Neutrophil (primary cell): ENCODE results near the gene LALBA.
"Not testable (repeated sequence)": the region's sequence is repeated elsewhere in the genome, so short reads cannot be mapped to it uniquely, and the experiment has no call there.

Experiments
- H3K27ac ChIP-seq: fragments of 200-600 bp; sonication (generic); 2 replicates; pipeline ENCODE4 v1.5.1; 2016; ENCODE audit warnings: mild to moderate bottlenecking, moderate library complexity
- H3K27me3 ChIP-seq: fragments of 200-600 bp; sonication (generic); 2 replicates; pipeline ENCODE4 v1.6.0; 2016; ENCODE audit warnings: mild to moderate bottlenecking
- H3K36me3 ChIP-seq: fragments of 200-600 bp; sonication (generic); 2 replicates; pipeline ENCODE4 v1.5.1; 2017
- H3K4me1 ChIP-seq, 2 experiments: fragments of 200-600 bp in 1 of 2; sonication (generic) in 1 of 2; 1 replicate in 1 of 2; 2 replicates in 1 of 2; pipeline versions ENCODE4 v1.5.1 to v1.6.1; 2013 to 2016; ENCODE audit warnings: low read depth in 1 of 2, low read length in 1 of 2, mild to moderate bottlenecking in 1 of 2, moderate library complexity in 1 of 2; ENCODE audit not compliant: control insufficient read depth in 1 of 2, insufficient read depth in 1 of 2
- H3K4me3 ChIP-seq, 2 experiments: fragments of 200-600 bp in 1 of 2; sonication (generic) in 1 of 2; 1 replicate in 1 of 2; 2 replicates in 1 of 2; pipeline ENCODE4 v1.5.1; 2013 to 2016; ENCODE audit warnings: low read depth in 1 of 2, low read length in 1 of 2, mild to moderate bottlenecking in 1 of 2, moderate library complexity in 1 of 2
- H3K9me3 ChIP-seq: fragments of 200-600 bp; sonication (generic); 2 replicates; pipeline ENCODE4 v1.5.1; 2016
- TF ChIP-seq, protein P1 (sequence below): fragments of 200-600 bp; sonication (generic); IDR thresholded peaks from 2 replicates; pipeline ENCODE4 v1.5.1; 2016; ENCODE audit warnings: antibody characterized with exemption

The LALBA gene

DNA sequence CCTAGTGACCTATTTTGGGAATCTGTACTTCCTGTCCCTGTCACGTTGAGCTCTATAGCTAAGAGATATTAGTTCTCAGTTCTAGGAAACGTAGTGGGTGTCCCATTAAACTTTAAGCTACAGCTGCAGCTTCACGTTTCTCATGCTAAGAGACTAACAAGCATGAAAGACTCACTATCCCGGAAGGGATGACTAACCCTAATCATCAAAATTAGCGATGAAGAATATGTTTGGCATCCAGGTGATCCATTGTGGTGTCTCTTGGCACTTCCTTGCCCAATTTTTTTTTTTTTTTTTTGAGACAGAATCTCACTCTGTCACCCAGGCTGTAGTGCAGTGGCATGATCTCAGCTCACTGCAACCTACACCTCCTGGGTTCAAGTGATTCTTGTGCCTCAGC is 11.0 kb upstream of the LALBA start:
- H3K36me3 ChIP-seq, result no peaks in the 10 kb centered on the region
- H3K27me3 ChIP-seq, result peaks cover 15% of the 10 kb centered on the region
- no peaks in the 10 kb centered on the region for H3K4me1 ChIP-seq
- no peak overlapping the region for H3K27ac ChIP-seq
- H3K9me3 ChIP-seq, result no peaks in the 10 kb centered on the region
- no peak overlapping the region for H3K4me3 ChIP-seq
- TF ChIP-seq, protein P1, sequence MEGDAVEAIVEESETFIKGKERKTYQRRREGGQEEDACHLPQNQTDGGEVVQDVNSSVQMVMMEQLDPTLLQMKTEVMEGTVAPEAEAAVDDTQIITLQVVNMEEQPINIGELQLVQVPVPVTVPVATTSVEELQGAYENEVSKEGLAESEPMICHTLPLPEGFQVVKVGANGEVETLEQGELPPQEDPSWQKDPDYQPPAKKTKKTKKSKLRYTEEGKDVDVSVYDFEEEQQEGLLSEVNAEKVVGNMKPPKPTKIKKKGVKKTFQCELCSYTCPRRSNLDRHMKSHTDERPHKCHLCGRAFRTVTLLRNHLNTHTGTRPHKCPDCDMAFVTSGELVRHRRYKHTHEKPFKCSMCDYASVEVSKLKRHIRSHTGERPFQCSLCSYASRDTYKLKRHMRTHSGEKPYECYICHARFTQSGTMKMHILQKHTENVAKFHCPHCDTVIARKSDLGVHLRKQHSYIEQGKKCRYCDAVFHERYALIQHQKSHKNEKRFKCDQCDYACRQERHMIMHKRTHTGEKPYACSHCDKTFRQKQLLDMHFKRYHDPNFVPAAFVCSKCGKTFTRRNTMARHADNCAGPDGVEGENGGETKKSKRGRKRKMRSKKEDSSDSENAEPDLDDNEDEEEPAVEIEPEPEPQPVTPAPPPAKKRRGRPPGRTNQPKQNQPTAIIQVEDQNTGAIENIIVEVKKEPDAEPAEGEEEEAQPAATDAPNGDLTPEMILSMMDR, result no peak

DNA sequence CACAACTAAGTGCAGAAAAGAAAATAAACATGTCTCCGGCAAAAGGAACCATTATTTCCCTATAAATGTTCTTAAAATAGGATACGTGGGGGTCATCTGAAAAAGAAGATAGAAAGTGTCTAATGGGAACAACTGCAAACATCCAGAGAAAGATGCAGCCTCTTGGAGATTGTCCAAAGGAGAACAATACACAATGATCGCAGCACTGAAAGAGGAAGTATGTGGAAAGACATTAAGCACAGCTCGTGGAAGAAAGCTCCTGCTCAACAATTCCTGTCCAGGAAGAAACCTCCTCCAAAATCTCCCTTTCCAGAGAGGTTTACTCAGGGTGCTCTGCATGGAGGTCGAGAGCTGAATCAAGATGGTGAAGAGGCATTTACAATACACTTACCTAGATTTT is 2.5 kb upstream of the LALBA start:
- H3K9me3 ChIP-seq, result no peaks in the 10 kb centered on the region
- H3K27ac ChIP-seq, result no peak overlapping the region
- H3K36me3 ChIP-seq, result no peaks in the 10 kb centered on the region
- no peaks in the 10 kb centered on the region for H3K4me1 ChIP-seq
- peaks cover 12% of the 10 kb centered on the region for H3K27me3 ChIP-seq
- H3K4me3 ChIP-seq, result no peak overlapping the region
- TF ChIP-seq, protein P1, result no peak

DNA sequence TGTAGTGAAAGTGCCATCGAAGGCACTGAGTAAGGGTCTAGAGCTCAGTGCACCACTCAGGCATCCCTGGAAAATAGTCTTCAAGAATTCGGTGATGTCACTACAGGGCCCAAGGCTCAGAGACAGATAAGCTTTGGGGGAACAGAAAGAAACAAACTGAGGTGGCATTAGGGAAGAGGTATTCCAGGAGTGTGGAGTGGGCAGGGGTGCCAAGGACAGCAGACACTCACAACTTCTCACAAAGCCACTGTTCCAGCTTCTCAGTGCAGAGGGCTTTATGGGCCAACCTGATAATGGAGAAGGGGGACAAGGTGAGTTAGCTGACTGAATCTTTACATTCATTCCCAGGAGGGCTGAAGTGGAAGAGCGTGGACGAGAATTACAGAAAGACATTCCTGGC is 2.1 kb downstream of the LALBA start:
- Histone ChIP-seq H3K4me1 (no peaks in the 10 kb centered on the region), H3K9me3 (no peaks in the 10 kb centered on the region), H3K36me3 (no peaks in the 10 kb centered on the region), H3K4me3 (no peak overlapping the region), H3K27ac (no peak overlapping the region), H3K27me3 (peaks cover 20% of the 10 kb centered on the region)
- TF ChIP-seq, protein P1, result no peak

DNA sequence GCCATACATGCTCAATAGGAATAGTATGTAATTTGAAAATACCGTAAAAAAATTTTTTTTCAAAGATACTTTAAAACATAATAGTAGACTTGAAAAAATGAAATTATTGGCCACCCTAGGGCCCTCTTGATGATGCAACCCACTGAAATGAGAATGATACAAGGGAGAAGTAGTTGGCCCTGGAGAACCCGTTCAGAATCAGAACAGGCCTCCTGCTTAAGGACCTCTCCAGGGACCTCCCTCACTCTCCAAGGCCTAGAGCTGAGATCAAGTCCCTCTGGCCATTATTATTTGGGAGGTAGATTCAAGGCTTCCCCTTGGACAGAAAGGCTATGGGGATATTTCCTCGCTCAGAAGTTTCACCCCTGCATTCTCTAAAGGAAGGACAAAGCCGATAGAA is 11.9 kb downstream of the LALBA start:
- Histone ChIP-seq H3K9me3 (no peaks in the 10 kb centered on the region), H3K4me3 (no peak overlapping the region), H3K36me3 (no peaks in the 10 kb centered on the region), H3K4me1 (no peaks in the 10 kb centered on the region), H3K27ac (no peak overlapping the region), H3K27me3 (peaks cover 6% of the 10 kb centered on the region)
- TF ChIP-seq, protein P1, result no peak

DNA sequence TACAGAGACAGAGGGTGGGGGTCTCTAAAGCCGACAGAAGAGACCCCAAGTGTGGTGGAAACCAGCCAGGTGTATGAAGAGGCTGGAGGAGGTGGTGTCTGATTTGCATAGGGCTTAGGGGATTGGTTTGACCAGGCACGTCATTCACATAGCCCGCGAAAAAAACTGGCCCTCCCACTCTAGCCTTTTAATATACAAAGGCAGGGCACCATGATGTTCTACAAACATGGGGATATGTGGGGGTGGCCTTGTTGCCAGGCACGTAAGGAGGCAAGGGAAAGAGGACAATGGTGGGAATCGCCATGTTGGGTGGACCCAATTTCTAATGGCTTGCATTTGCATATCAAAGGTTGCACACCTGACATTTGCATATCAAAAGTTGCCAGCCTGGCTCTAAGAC is 13.2 kb downstream of the LALBA start:
- no peaks in the 10 kb centered on the region for H3K36me3 ChIP-seq
- H3K9me3 ChIP-seq, result no peaks in the 10 kb centered on the region
- H3K4me3 ChIP-seq, result no peak overlapping the region
- TF ChIP-seq, protein P1, result no peak
- no peaks in the 10 kb centered on the region for H3K27me3 ChIP-seq
- H3K4me1 ChIP-seq, result no peaks in the 10 kb centered on the region
- no peak overlapping the region for H3K27ac ChIP-seq

DNA sequence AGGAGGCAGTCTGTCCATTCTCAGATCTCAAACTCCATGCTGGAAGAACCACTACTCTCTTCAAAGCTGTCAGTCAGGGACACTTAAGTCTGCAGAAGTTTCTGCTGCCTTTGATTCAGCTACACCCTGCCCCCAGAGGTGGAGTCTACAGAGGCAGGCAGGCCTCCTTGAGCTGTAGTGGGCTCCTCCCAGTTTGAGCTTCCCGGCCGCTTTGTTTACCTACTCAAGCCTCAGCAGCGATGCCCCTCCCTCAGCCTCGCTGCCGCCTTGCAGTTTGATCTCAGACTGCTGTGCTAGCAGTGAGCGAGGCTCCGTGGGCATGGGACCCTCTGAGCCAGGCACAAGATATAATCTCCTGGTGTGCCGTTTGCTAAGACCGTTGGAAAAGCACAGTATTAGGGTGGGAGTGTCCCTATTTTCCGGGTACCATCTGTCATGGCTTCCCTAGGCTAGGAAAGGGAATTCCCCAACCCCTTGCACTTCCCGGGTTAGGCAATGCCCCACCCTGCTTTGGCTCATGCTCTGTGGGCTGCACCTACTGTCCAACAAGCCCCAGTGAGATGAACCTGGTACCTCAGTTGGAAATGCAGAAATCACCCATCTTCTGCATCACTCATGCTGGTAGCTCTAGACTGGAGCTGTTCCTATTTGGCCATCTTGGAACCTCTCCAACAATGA is 16.0 kb downstream of the LALBA start:
- not testable (repeated sequence) for H3K36me3 ChIP-seq, H3K4me1 ChIP-seq, H3K27me3 ChIP-seq, H3K9me3 ChIP-seq, H3K27ac ChIP-seq, H3K4me3 ChIP-seq

DNA sequence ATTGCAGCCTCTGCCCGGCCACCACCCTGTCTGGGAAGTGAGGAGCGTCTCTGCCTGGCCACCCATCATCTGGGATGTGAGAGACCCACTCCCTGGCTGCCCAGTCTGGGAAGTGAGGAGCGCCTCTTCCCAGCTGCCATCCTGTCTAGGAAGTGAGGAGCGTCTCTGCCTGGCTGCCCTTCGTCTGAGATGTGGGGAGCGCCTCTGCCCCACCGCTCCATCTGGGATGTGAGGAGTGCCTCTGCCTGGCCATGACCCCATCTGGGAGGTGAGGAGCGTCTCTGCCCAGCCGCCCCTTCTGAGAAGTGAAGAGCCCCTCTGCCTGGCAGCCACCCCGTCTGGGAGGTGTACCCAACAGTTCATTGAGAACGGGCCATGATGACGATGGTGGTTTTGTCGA is 18.2 kb downstream of the LALBA start:
- H3K36me3 ChIP-seq, H3K4me1 ChIP-seq, H3K27ac ChIP-seq, H3K4me3 ChIP-seq, H3K9me3 ChIP-seq, H3K27me3 ChIP-seq: not testable (repeated sequence)

DNA sequence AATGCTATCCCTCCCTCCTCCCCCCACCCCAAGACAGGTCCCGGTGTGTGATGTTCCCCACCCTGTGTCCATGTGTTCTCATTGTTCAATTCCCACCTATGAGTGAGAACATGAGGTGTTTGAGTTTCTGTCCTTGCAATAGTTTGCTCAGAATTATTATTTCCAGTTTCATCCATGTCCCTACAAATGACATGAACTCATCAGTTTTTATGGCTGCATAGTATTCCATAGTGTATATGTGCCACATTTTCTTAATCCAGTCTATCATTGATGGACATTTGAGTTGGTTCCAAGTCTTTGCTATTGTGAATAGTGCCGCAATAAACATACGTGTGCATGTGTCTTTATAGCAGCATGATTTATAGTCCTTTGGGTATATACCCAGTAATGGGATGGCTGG is 22.8 kb downstream of the LALBA start:
- H3K36me3 ChIP-seq, H3K9me3 ChIP-seq, H3K27ac ChIP-seq, H3K4me1 ChIP-seq, H3K4me3 ChIP-seq: not testable (repeated sequence)
- peaks cover 18% of the 10 kb centered on the region for H3K27me3 ChIP-seq
